Measurements from ENCODE around the gene RAPGEF2. TPM values are rescaled to one million over a fixed set of nuclear protein-coding genes. Genes with fewer than 3 reads are reported as not detected.
A peak's percentile ranks its signal among the peaks of the same experiment; 100 is the strongest.

RAPGEF2 gene
- total and polyA plus RNA-seq, 2 donors (not counting 3 experiments of a cell fraction or from before 2014, with no cell fraction given) = 28.7 to 55.2 TPM

DNA sequence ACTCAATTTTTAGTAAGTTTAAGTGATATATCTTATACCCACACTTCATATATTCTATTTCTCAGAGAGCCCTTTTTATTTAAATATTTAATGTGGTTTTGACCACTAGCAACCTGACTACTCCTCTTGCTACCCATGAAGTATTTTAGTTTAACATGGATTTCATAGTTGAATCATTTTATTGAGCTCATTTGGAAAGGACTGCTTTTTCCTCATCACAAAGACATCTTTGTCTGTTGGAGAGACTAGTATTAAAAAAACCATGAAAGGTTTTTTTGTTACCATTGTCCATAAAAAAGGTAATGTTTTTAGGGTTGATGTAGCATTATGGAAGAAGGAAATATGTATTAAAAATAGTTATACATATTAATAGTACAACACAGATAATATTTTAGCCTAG, 139.5 kb downstream of the RAPGEF2 start:
- Histone ChIP-seq H3K9me3 (replicated peaks; ENCODE audit: control insufficient read depth, insufficient read depth, low read length) (no peaks in the 10 kb centered on the region), H3K79me2 (ENCODE audit: control insufficient read depth, insufficient read depth, low read length) (no peaks in the 10 kb centered on the region), H3K4me3 (replicated peaks in 1 of 3; ENCODE audit: insufficient read depth in 1 of 3, low read depth in 1 of 3, low read length in 3 of 3) (no peak overlapping the region), H3K9me1 (replicated peaks; ENCODE audit: control insufficient read depth, extremely low read depth, insufficient read depth, low read length) (no peaks in the 10 kb centered on the region), H4K20me1 (replicated peaks; ENCODE audit: control insufficient read depth, extremely low read depth, insufficient read depth, low read length) (no peaks in the 10 kb centered on the region), H3K4me1 (ENCODE audit: control insufficient read depth, extremely low read depth, insufficient read depth, low read length) (peaks cover 9% of the 10 kb centered on the region), H2AFZ (ENCODE audit: low read depth, low read length) (no peak overlapping the region), H3K9ac (replicated peaks; ENCODE audit: extremely low read depth, insufficient read depth, low read length) (no peak overlapping the region), H3K27ac (ENCODE audit: insufficient read depth, low read depth, low read length) (no peak overlapping the region), H3K27me3 (ENCODE audit: control insufficient read depth in 2 of 2, insufficient read depth in 2 of 2, low read length in 2 of 2) (no peaks in the 10 kb centered on the region), H3K36me3 (ENCODE audit: control insufficient read depth in 2 of 2, extremely low read depth in 1 of 2, insufficient read depth in 2 of 2, low read length in 2 of 2) (no peaks in the 10 kb centered on the region), H3K4me2 (ENCODE audit: insufficient read depth, low read length) (no peak overlapping the region)
- no peak for FAIRE-seq
- BruUV-seq (replicated peaks) = no TSS peak
- CTCF ChIA-PET = no interaction called here
- intact Hi-C loops (cut with micrococcal nuclease) = no loop called here
- POLR2A ChIA-PET = no interaction called here
- dilution Hi-C loops (cut with MboI; ENCODE audit: extremely low pct_ligation_motif_present, low sequenced_read_pairs) = no loop called here
- TF ChIP-seq, protein P1, sequence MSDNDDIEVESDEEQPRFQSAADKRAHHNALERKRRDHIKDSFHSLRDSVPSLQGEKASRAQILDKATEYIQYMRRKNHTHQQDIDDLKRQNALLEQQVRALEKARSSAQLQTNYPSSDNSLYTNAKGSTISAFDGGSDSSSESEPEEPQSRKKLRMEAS (IDR thresholded peaks at IDR 0.05; ENCODE audit: insufficient read depth, insufficient read length) = no peak
- no peak for TF ChIP-seq POLR2A (IDR thresholded peaks at IDR 0.05; ENCODE audit: low read depth, low read length)
- no peak for DNase-seq (ENCODE audit: low read depth, low spot score)

DNA sequence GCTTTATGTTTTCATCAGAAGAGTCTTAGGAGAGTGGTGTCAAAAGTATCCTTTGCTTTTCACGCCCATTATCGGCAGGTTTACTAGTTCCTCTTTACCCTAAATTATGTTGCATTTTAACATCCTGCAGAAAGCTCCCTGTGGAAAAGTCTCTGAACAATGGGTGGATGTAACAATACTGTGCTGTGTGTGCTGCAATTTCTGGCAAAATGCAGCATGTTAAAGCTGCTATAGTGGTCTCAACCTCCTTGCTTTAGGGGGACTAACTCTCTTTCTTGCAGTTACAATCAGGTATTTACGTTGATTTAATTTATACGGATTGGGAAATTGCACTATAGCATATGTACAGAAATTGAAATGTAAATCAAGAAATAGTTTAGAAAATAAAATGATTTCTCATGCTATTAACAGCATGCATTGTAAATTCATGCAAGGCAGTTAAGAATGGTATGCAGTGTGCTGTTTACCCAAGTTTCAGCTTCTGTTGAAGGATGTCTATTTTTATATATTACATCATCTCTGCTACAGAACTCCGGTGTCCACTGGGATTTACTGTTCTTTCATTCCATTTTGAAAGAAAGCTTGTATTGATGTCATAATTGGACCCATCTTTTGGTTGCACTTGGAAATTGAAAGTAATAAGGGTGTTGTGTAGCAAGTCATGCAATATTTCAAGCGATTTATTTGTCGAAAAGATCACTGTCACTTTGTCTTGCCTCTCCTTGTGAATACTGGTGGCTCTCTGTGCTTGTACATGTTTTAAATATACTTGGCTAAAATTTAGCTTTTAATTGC, 145.7 kb downstream of the RAPGEF2 start:
- CTCF ChIA-PET = interaction anchor here (0.6 to 1.5 kb wide), 7 partner anchors 10 to 208 kb away, joined by 3 to 4 read pairs (median 3); no protein-coding TSS in a partner anchor
- H3K27me3 ChIP-seq (ENCODE audit: control insufficient read depth in 2 of 2, insufficient read depth in 2 of 2, low read length in 2 of 2) = no peaks in the 10 kb centered on the region
- H3K79me2 ChIP-seq (ENCODE audit: control insufficient read depth, insufficient read depth, low read length) = no peaks in the 10 kb centered on the region
- H3K4me1 ChIP-seq (ENCODE audit: control insufficient read depth, extremely low read depth, insufficient read depth, low read length) = peaks cover 9% of the 10 kb centered on the region
- peak; percentile 53 for DNase-seq (ENCODE audit: low read depth, low spot score)
- H3K27ac ChIP-seq (ENCODE audit: insufficient read depth, low read depth, low read length) = no peak overlapping the region
- FAIRE-seq = no peak
- intact Hi-C loops (cut with micrococcal nuclease) (no loop called here), dilution Hi-C loops (cut with MboI; ENCODE audit: extremely low pct_ligation_motif_present, low sequenced_read_pairs) (no loop called here)
- H3K4me2 ChIP-seq (ENCODE audit: insufficient read depth, low read length) = no peak overlapping the region
- no peaks in the 10 kb centered on the region for H3K9me3 ChIP-seq (replicated peaks; ENCODE audit: control insufficient read depth, insufficient read depth, low read length)
- no peaks in the 10 kb centered on the region for H3K36me3 ChIP-seq (ENCODE audit: control insufficient read depth in 2 of 2, extremely low read depth in 1 of 2, insufficient read depth in 2 of 2, low read length in 2 of 2)
- H2AFZ ChIP-seq (ENCODE audit: low read depth, low read length) = no peak overlapping the region
- no peaks in the 10 kb centered on the region for H3K9me1 ChIP-seq (replicated peaks; ENCODE audit: control insufficient read depth, extremely low read depth, insufficient read depth, low read length)
- no peak overlapping the region for H3K9ac ChIP-seq (replicated peaks; ENCODE audit: extremely low read depth, insufficient read depth, low read length)
- no peaks in the 10 kb centered on the region for H4K20me1 ChIP-seq (replicated peaks; ENCODE audit: control insufficient read depth, extremely low read depth, insufficient read depth, low read length)
- no peak for TF ChIP-seq CTCF (IDR thresholded peaks at IDR 0.05; ENCODE audit: extremely low read depth in 1 of 2, insufficient read depth in 1 of 2, low read depth in 1 of 2, low read length in 2 of 2)
- TF ChIP-seq JUN (IDR thresholded peaks at IDR 0.05; ENCODE audit: borderline replicate concordance, insufficient read depth, insufficient read length, low read depth) = no peak
- no TSS peak for BruUV-seq (replicated peaks)
- no peak overlapping the region for H3K4me3 ChIP-seq (replicated peaks in 1 of 3; ENCODE audit: insufficient read depth in 1 of 3, low read depth in 1 of 3, low read length in 3 of 3)
- POLR2A ChIA-PET = no interaction called here
